ENCODE measurements around the gene GALNT15.

The GALNT15 gene

GRCh38 chr3:16252988-16253387 lies 78.5 kb downstream of the GALNT15 start:
- no peak for DNase-seq (ENCODE audit: low spot score)

GRCh38 chr3:16253601-16254000 lies 79.1 kb downstream of the GALNT15 start:
- peak; percentile 61 for DNase-seq (ENCODE audit: low spot score)

GRCh38 chr3:16254916-16255315 lies 80.4 kb downstream of the GALNT15 start:
- no peak for DNase-seq (ENCODE audit: low spot score)

GRCh38 chr3:16255326-16255725 lies 80.8 kb downstream of the GALNT15 start:
- DNase-seq (ENCODE audit: low spot score), result no peak

- DNase-seq (ENCODE audit: low spot score), result no peak
These were observed 81.2 kb downstream of the GALNT15 start for GRCh38 chr3:16255726-16256125.

GRCh38 chr3:16257309-16257708 lies 82.8 kb downstream of the GALNT15 start:
- no peak for DNase-seq (ENCODE audit: low spot score)

GRCh38 chr3:16258177-16258576 lies 83.7 kb downstream of the GALNT15 start:
- DNase-seq (ENCODE audit: low spot score), result no peak

GRCh38 chr3:16258866-16259265 lies 84.4 kb downstream of the GALNT15 start:
- DNase-seq (ENCODE audit: low spot score), result no peak

- no peak for DNase-seq (ENCODE audit: low spot score)
These were observed 85.6 kb downstream of the GALNT15 start for GRCh38 chr3:16260046-16260445.

GRCh38 chr3:16262174-16262573 lies 87.7 kb downstream of the GALNT15 start:
- DNase-seq (ENCODE audit: low spot score), result no peak

- DNase-seq (ENCODE audit: low spot score), result no peak
These were observed 89.8 kb downstream of the GALNT15 start for GRCh38 chr3:16264174-16264707.

GRCh38 chr3:16264708-16265454 lies 90.4 kb downstream of the GALNT15 start, which contains the start of the genes DPH3 and OXNAD1:
DPH3 (minus strand) TSS chr3:16264943; CDS start chr3:16264876, 67 bp downstream.
OXNAD1 (plus strand) TSS chr3:16265212; CDS start chr3:16270953, 5,741 bp downstream.
- peak; percentile 99 for DNase-seq (ENCODE audit: low spot score)

GRCh38 chr3:16265455-16265786 lies 90.9 kb downstream of the GALNT15 start:
- DNase-seq (ENCODE audit: low spot score), result no peak

- no peak for DNase-seq (ENCODE audit: low spot score)
These were observed 92.2 kb downstream of the GALNT15 start for GRCh38 chr3:16266714-16267113.

GRCh38 chr3:16270855-16271254 lies 96.4 kb downstream of the GALNT15 start:
- no peak for DNase-seq (ENCODE audit: low spot score)

- DNase-seq (ENCODE audit: low spot score), result no peak
These were observed 98.1 kb downstream of the GALNT15 start for GRCh38 chr3:16272588-16272987.

GRCh38 chr3:16273867-16274266 lies 99.4 kb downstream of the GALNT15 start:
- no peak for DNase-seq (ENCODE audit: low spot score)

- DNase-seq (ENCODE audit: low spot score), result no peak
These were observed 103.0 kb downstream of the GALNT15 start for GRCh38 chr3:16277471-16277870.

- no peak for DNase-seq (ENCODE audit: low spot score)
These were observed 104.7 kb downstream of the GALNT15 start for GRCh38 chr3:16279010-16279801.

GRCh38 chr3:16280671-16281070 lies 106.2 kb downstream of the GALNT15 start:
- no peak for DNase-seq (ENCODE audit: low spot score)
